OCI-LY1 (cell line): ENCODE data around the gene CREBRF.

Experiments used
- EZH2 ChIP-seq: fragments of 200-600 bp; sonication (generic), shearing (Covaris generic); IDR thresholded peaks from 2 replicates; pipeline ENCODE4 v1.8.0; 2017; ENCODE audit warnings: borderline replicate concordance, mixed run types, mild to moderate bottlenecking, antibody characterized with exemption, low read length, moderate library complexity, mixed read lengths
- TF ChIP-seq, protein P1 (sequence below): fragments of 200-600 bp; sonication (generic), shearing (Covaris generic); IDR thresholded peaks from 2 replicates; pipeline ENCODE4 v1.5.1; 2017; ENCODE audit warnings: mild to moderate bottlenecking, antibody characterized with exemption, low read length, moderate library complexity, mixed read lengths

DNA sequence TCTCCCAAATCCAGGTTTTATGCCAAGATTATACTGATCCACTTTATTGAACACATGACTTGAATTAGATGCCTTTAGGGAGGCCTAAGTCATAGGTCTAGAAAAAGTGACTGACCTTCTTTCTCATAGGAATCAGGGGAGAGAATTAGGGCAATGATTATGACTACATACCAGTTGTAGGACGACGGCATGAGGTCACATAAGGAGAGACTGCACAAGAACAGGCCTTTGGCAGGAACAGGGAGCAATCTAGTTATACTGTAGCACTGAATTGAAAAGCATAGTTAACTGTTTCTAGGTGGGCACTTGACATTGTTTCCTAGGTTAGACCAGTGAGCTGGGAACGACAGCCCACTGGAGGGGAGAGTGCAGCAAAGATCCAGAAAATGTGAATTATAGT is 22.7 kb downstream of the CREBRF start:
- TF ChIP-seq, protein P1, sequence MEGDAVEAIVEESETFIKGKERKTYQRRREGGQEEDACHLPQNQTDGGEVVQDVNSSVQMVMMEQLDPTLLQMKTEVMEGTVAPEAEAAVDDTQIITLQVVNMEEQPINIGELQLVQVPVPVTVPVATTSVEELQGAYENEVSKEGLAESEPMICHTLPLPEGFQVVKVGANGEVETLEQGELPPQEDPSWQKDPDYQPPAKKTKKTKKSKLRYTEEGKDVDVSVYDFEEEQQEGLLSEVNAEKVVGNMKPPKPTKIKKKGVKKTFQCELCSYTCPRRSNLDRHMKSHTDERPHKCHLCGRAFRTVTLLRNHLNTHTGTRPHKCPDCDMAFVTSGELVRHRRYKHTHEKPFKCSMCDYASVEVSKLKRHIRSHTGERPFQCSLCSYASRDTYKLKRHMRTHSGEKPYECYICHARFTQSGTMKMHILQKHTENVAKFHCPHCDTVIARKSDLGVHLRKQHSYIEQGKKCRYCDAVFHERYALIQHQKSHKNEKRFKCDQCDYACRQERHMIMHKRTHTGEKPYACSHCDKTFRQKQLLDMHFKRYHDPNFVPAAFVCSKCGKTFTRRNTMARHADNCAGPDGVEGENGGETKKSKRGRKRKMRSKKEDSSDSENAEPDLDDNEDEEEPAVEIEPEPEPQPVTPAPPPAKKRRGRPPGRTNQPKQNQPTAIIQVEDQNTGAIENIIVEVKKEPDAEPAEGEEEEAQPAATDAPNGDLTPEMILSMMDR, result no peak
- TF ChIP-seq EZH2, result no peak
